KBM-7 (cell line): ENCODE results near the gene MAPK10.

ENCODE experiments used
- DNase-seq: peaks from one replicate; pipeline ENCODE4 v3.0.0-alpha.2; 2015
- in situ Hi-C: fragments of 300-500 bp; cut with MboI; formaldehyde crosslinking; loops from 2 replicates; pipeline ENCODE4 v1.14.3; 2020; ENCODE audit warnings: low sequenced_read_pairs, low pct_unique_long_range_greater_than_20kb, mixed read lengths

The MAPK10 gene

DNA sequence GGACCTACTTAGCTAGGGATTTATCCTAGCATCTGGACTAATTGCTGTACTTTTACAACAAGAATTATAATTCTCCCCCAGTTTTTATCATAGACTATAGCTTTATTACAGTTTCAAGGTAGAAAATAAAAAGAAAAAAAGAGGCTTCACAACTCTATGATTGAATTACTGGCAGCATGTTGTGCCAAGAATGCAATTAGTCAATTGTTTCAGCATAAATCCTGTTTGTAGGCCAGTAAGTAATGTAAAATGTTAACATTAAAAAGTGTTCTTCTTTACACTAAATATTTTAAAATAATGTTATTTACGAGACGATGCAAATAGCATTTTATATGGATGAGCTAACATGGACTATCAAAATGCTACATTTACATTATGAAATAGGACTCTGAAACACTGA lies 228.4 kb downstream of the MAPK10 start:
- in situ Hi-C loops, result no loop called here
- DNase-seq, result no peak

DNA sequence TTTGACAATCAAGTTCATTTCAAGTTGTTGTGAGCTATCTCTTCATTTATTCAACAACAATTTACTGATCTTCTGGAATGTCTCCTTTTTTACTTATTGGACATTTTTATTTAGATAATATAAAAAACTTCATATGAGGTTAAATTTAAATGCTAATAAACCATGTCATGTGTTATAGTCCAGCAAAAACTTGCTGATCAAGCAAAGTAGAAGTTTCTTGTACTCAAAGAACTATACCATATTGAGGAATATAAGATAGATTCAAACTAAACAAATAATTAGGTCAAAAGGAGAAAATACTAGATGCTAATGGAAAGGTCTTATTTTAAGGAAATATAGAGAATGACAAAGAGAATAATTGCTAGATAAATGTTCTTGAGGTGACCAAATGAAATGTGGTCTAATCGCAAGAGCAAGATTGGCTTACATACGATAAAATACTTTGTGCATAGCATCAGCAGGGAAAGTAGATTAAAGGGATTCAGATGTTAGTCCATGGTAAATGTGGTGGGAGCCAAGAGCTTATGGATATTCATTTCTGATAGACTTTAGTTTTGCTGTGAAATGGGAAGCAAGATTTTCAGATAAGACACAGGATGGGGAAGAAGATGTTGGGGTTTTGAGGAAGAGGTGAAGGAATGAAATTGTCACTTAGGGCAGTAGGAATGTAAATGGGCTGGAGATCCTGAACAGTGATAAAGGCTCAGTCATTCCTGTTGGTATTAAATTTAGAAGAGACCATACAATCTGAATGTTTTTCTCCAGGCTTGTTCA lies 229.5 kb downstream of the MAPK10 start:
- in situ Hi-C loops, result no loop called here

DNA sequence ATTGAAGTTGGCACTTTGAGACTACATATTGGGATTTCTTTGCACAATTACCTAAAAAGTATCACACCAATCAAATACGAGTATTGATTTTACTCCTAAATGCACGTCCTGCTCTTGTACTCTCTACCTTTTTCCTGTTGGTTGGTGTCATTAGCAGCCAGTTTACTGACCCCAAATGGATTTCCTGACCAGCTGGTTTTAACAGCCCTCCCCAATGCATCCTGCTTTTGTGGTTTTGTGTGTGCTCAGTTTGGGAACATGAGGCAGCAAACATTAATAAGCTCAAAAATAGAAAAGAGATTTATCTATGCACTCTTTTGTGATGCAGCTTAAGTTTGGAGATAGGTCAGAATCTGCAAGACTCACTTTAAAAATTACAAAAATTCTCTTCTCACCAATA lies 230.3 kb downstream of the MAPK10 start:
- in situ Hi-C loops, result no loop called here
- DNase-seq, result peak; percentile 28

More for the DNA sequence above, 229.5 kb downstream of the MAPK10 start:
- peak; percentile 34 for DNase-seq

DNA sequence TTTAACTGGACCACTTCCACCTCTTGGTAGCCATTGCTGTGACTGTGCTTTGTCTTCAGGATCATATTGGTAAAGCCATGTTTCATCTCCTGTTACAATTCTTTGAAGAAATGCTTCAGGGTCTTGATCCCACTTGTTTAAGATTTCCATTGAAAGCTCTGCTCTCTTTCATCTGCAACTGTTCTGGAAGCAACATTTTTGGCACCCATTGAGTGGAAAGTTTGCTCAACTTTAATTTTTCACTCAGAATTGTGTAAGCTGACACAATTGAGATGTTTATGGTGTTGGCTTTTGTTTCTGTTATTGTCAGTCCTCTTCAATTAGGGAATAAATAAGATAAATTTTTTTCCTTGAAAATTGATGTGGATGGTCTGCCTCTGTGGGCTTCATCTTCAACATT lies 237.4 kb downstream of the MAPK10 start:
- in situ Hi-C loops, result no loop called here
- no peak for DNase-seq

DNA sequence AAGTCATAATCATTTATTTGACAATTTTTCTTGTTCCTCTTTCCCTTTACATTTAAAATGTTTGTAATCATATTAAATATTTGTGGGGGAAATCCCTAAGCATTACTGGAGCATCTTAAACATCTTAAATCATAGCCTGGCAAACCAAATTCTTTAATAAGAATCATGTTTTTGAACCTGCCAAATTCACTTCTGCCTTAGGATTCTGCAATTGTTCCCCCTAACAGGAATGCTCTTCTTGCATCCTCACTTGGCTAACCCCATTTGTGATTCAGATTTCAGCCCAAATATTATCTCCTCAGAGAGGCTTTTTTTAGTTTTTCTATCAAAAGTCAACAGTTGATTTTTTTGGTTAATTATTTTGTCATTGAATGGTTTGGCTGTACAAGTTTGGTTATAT lies 241.1 kb downstream of the MAPK10 start:
- in situ Hi-C loops, result no loop called here
- DNase-seq, result no peak

DNA sequence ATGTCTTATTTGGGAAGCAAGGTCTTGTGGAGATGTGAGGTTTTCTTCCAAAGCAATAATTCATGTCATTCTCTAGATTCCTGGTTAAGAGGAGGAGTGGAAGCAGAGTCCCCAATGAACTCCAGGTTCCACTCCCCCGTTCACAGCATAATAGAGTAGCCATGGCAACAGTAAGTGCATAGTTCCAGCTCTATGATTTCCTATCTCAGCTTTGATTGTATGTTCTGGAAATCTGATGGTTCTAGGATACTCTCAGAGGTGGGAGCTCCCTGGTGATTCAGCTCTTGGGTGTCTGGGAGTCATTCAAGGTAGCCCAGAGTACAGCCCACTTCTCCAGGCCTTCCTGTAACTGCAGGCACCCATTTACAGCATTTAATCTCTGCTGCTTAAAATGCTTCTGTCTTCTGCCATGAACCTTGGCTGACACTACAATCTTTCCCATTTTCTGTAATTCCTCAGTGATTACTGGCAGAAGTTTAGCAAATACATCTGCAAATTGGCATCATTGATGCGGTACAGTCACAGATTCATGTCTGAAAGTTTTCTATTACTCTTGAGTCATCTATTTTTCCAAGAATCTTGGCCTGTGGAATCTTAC lies 242.0 kb downstream of the MAPK10 start:
- in situ Hi-C loops, result no loop called here
- DNase-seq, result no peak

DNA sequence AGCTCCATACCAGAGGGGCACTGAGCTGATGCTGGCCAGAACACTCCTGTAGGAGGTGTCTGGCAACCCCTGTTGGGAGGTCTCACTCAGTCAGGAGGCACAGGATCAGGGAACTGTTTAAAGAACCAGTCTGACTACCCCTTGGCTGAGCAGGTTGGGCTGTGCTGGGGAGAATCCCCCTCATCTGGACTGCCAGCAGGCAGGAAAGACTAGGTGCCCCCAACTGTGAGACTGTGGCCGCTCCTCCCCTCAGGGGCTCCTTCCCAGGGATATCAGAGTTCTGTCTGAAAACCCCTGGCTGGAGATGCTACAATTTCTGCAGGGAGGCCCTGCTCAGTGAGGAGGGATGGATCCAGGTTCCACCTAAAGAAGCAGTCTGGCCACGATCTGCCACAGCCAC lies 245.3 kb downstream of the MAPK10 start:
- in situ Hi-C loops, result no loop called here
- DNase-seq, result no peak

DNA sequence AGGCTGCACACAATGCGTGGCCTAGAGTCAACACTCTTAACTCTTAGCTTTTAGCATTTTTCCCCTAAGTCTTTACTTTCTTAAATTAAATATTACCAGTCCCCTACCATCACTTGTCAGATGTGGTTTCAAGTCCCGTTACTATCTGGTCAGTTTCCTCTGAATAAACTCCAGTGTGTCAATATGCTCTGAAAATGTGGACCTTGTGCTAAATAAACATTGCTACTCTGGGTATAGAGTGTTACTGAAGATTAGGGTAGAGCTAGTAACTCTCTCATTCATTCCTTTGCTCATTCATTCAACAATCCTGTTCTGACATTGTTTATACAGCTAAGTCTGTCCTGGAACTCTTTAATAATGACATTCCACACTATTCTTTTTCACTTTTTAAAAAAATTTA lies 251.0 kb downstream of the MAPK10 start:
- in situ Hi-C loops, result no loop called here

DNA sequence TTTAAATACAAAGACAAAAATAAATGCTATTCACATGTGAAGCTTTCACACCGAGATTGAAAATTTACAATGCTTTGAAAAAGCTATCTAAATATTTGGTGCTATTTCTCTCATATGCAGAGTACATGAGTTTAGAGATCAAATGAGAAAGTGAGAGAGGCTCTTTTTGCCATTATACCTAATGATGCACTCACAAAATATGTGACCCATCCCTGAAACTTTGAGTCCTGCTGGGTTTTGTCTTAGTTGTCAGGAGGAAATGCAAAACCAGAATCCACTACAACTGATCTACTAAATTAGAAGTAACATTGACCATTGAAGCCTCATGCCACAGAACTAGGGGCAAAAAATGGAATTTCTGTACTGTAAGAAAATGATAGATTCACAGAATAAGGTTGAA lies 251.7 kb downstream of the MAPK10 start:
- in situ Hi-C loops, result no loop called here
- no peak for DNase-seq

More for the DNA sequence above, 251.0 kb downstream of the MAPK10 start:
- no peak for DNase-seq

DNA sequence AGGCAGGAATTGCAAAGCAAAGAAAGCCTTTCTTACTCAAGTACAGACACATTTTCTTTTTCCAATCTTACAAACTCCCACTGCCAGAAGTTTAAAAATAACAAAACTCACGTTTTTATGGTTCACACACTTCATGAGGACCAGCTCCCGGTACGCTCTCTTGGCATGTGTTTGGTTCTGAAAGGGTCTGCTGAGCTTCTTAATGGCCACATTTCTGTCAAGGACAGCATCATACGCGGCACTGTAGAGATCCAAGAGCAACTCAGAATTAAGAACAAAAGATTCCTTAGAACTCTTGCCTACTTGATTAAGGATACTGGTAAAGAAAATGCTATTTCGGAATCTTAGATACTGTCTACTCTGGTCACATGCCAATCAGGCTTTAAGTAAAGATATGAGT lies 252.7 kb downstream of the MAPK10 start:
- in situ Hi-C loops, result no loop called here
- no peak for DNase-seq

DNA sequence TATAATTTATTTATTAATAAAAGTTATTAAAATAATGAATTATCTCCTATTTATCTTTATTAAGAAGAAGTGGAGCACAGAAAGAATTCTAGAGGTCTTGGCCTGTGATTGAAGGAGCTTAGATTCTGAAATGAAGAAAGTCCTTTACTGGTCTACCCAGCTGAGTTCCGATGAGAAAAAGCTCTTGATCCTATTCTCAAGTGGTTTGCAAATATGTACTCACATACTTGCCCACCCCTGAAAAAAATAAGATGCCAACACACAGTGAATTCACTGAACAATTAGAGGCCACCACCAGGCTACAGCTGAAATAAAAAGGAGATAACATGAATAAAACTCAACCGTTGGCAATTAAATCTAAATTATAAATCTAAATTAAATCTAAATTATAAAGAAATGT lies 253.4 kb downstream of the MAPK10 start:
- no peak for DNase-seq
- in situ Hi-C loops, result no loop called here

DNA sequence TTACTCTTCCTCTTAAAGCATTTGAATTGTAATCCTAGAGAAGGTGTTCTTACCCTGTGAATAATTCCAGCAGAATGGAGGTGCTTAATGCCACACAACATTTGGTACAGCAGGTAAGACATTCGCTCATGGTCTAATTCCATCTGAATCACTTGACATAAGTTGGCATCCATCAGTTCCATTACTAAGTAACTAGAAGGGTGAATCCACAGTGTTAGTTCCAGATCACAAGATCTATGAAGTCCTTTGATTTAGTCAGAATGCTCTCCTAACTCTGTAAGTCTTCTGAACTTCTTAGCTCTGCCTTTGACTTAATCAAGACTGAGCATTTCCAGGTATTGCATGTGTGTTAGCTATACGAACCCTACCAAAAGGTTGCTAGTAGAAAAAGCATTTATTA lies 258.0 kb downstream of the MAPK10 start:
- DNase-seq, result no peak
- in situ Hi-C loops, result no loop called here

DNA sequence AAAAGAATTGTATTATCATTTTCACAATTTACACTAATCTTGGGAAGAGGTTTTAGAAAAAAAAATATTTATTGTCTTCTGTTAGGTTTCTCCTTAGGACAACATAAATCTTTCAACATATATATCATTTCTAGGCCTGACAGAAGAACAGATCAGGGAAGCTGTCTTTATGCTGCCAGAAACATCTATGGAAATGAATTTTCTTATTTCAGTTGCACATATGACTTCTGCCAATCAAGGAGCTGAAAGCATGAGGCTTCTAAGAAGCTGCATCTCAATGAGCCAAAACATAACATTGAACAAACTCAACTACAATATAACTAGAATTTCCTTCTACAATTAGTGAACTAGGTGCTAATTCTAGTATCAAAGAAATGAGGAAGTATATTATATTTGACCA lies 258.4 kb downstream of the MAPK10 start:
- in situ Hi-C loops, result no loop called here
- DNase-seq, result no peak

DNA sequence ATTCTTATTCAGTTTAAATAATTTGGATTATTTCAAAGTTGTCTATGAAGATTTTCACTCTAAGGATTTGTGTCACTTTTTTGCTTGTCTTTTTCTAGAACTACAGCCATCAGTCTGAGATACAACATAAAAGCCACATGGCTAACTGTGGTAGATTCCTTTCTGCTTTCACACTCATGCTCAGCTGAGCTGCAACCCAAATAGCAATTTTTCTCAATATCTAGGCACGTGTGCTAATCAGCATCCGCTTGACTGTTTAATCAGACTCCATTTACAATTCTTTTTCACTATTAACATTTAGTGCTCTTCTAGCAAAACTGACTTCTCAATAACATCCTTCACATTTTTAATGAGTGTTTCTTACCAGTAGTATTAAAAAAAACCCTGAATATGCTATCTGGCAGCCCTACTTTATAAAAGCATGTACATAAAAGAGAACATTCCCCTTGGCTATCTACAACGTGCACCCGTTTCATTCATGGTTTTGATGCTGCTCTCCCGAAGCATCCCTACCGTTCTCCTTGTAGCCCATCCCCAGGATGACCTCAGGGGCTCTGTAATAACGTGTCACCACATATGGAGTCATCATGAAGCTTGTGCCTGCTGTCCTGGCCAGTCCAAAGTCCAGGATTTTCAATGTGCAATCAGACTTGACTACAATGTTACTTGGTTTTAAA lies 259.2 kb downstream of the MAPK10 start:
- no peak for DNase-seq
- in situ Hi-C loops, result no loop called here

DNA sequence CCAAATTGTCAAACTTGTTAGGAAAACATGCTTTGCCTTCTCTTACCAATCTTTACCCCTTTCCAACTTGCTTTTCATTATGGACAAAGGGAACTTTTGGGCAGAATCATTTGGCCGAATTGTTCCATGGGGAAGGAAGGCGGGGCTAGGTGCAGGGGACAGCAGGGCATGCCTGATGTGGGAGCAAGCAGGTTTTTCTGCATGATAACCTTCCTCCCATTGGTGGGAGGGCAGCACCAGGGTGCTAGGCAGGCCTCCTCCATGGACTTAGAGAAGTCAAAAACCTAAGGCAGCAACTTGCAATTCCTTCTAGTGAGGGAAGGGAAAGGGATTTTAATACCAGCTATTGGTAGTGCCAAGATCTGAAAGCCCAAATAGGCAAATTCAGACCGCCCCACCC lies 260.5 kb downstream of the MAPK10 start:
- in situ Hi-C loops, result no loop called here
- no peak for DNase-seq

DNA sequence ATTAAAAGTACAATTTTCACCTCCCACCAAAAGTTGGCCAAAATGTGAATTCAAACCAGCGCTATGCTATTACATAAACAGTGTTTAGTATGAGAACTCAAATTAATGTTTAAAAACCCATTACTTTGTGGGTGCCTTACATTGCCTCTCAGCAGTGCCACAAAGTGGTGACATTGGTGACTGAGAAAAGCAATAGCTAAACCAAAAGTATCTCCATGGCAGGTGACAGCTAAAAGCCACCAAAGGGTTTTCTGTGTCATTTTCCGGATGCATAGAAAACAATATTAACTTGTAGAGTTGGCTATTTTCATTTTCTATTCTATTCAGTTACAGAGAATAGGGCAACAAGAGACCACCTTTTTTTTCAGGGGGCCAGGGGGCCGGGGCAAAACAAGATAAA lies 261.2 kb downstream of the MAPK10 start:
- DNase-seq, result no peak
- in situ Hi-C loops, result no loop called here

DNA sequence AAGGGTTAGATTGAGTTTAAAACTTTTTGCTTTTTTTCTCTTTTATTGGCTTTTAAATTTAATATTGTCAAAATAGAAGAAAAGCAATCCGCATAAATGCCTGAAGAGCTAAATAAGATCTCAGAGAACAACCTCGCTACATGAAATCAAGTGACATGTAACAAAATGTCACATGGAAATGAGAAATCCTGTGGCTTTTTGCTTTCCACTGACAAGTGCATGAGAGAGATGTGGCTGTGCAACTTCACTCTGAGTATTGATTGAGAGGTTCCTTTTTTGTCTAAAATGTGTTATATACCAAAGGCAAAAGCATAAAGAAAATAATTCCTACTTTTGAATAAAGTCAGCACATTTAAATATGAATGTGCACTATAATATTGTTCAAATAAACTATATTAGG lies 263.5 kb downstream of the MAPK10 start:
- in situ Hi-C loops, result no loop called here
- no peak for DNase-seq

DNA sequence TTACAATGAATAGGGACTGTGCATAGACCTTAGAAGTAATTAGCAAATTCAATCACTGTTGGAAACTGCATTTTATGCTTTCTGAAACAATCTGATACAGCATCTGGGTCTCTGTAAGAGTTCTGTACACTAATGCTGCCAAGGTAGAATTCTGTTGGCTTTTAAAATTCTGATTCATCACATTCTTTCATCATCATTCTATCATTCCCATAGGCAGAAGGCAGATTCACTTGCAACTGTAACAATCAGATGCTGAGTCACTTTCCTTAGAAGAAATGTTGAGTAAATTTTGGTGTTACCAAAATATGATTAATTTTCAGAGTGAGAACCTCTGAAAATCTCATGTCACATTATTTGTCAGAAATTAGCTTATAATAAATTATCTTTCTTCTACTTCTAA lies 267.2 kb downstream of the MAPK10 start:
- no peak for DNase-seq
- in situ Hi-C loops, result no loop called here

DNA sequence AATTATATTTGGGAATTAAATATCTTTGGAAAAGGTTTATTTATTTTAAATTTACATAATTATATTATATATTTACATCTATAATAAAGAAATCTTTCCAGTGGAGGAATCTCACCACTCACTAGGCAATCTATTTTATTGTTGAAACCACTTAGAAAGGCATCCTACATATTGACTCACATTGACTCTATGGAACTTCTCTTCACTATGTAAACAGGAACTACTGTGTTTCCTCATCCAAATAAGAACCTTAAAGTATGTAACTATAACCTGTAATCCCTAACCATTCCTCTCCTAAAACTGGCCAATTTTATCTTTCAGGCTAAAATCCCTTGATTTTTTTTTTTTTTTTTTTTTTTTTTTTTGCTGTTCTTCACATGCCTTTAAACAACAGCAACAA lies 268.7 kb downstream of the MAPK10 start:
- no peak for DNase-seq
- in situ Hi-C loops, result no loop called here

DNA sequence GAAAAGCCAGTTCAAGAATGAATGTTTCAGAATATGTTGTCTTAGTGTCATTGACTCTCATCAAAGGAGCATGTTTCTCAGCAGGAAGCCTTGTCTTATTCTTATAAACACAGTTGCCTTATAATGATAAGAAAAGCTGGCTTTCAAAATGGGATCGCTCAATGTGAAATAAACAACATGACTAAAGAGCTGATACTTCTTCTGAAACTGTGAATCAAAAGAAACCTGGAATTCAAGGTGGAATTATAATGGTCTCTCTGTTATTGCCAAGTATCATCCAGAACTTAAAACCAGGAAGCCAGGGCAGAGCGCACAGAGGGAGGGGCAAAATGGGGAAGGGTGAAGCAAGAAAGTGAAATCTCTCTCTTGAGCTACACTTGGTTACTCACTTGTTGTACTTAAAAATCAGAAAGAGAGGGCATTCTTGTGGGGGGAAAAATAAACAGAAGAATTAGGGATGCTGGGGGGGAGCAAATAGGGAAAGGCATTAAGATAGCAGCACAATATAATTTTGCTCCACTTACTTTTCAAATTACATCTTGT lies 270.0 kb downstream of the MAPK10 start:
- in situ Hi-C loops, result no loop called here
- no peak for DNase-seq
